Nephron progenitor cell (in vitro differentiated cells): Measurements from ENCODE around the gene TMPRSS4.

Source experiments
- DNase-seq: peaks from one replicate; pipeline ENCODE4 v3.0.0; 2021
- H3K27ac Mint-ChIP-seq: 2 replicates; pipeline ENCODE4 v1.8.0; 2021; ENCODE audit warnings: mild to moderate bottlenecking, moderate library complexity, mixed read lengths
- H3K27me3 Mint-ChIP-seq: 2 replicates; pipeline ENCODE4 v1.8.0; 2021; ENCODE audit warnings: mild to moderate bottlenecking, low read depth, mixed read lengths; ENCODE audit not compliant: poor library complexity
- H3K36me3 Mint-ChIP-seq: 2 replicates; pipeline ENCODE4 v1.8.0; 2021; ENCODE audit warnings: low read depth, mixed read lengths
- H3K4me1 Mint-ChIP-seq: 2 replicates; pipeline ENCODE4 v1.8.0; 2021; ENCODE audit warnings: mixed read lengths
- H3K4me3 Mint-ChIP-seq: 2 replicates; pipeline ENCODE4 v1.8.0; 2021; ENCODE audit warnings: mild to moderate bottlenecking, moderate library complexity, mixed read lengths
- H3K9me3 Mint-ChIP-seq: 2 replicates; pipeline ENCODE4 v1.8.0; 2021; ENCODE audit warnings: mild to moderate bottlenecking, moderate library complexity, mixed read lengths
- TF ChIP-seq, protein P1 (sequence below): fragments of 200-600 bp; sonication (generic); IDR thresholded peaks from 2 replicates; pipeline ENCODE4 v1.5.0; 2021; ENCODE audit warnings: antibody characterized with exemption

Gene TMPRSS4

GRCh38 chr11:118045191-118045590 lies 31.7 kb upstream of the TMPRSS4 start:
- DNase-seq, result no peak
- H3K9me3 Mint-ChIP-seq, result no peaks in the 10 kb centered on the region
- TF ChIP-seq, protein P1, sequence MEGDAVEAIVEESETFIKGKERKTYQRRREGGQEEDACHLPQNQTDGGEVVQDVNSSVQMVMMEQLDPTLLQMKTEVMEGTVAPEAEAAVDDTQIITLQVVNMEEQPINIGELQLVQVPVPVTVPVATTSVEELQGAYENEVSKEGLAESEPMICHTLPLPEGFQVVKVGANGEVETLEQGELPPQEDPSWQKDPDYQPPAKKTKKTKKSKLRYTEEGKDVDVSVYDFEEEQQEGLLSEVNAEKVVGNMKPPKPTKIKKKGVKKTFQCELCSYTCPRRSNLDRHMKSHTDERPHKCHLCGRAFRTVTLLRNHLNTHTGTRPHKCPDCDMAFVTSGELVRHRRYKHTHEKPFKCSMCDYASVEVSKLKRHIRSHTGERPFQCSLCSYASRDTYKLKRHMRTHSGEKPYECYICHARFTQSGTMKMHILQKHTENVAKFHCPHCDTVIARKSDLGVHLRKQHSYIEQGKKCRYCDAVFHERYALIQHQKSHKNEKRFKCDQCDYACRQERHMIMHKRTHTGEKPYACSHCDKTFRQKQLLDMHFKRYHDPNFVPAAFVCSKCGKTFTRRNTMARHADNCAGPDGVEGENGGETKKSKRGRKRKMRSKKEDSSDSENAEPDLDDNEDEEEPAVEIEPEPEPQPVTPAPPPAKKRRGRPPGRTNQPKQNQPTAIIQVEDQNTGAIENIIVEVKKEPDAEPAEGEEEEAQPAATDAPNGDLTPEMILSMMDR, result no peak
- no peak overlapping the region for H3K27ac Mint-ChIP-seq
- H3K36me3 Mint-ChIP-seq, result no peaks in the 10 kb centered on the region
- peaks cover 40% of the 10 kb centered on the region for H3K27me3 Mint-ChIP-seq
- no peak overlapping the region for H3K4me3 Mint-ChIP-seq
- H3K4me1 Mint-ChIP-seq, result no peaks in the 10 kb centered on the region

DNA sequence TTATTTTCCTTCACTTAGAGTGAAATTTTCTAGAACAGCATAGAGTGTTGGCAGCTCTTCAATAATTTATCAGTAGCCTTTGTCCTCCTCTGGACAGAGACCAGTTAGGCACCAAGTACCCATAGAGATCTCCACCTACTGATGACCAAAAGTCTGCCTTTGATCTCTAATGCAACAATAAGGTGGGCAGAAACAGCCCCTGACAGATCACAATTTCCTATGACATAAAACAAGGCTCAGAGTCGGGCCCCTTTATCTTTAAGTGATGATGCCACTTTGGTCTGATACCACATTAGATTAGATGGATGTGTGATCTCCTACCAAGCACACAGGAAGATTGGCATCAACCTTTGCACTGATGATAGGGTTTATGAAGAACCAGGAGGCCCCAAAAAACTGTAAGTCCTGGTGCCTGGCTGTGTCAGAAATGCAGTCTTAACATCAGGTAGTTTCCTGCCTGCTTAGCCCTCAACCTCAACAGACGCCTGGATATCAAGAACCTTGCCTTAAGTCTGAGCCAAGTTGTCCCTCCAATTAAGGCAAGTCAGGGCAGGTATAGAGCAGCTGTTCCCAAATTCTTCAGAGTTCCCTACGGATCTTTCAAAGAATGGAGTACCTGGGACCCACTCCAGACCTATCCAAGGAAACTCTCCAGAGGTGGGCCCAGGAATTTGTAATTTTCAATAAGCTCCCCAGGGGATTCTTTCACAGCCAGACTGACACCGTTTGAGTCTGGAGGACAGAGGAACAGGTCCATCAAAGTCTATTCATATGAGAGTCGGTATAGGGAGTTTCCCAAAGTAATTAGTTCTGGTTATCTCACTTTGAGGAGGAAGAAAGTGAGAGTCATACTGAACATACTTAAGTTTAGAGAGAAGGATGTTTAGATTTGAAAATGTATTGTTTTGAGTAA lies 30.6 kb upstream of the TMPRSS4 start:
- Mint-ChIP-seq H3K4me3 (no peak overlapping the region), H3K27me3 (peaks cover 49% of the 10 kb centered on the region), H3K4me1 (no peaks in the 10 kb centered on the region), H3K9me3 (no peaks in the 10 kb centered on the region), H3K27ac (no peak overlapping the region), H3K36me3 (no peaks in the 10 kb centered on the region)
- no peak for DNase-seq
- TF ChIP-seq, protein P1, result no peak

DNA sequence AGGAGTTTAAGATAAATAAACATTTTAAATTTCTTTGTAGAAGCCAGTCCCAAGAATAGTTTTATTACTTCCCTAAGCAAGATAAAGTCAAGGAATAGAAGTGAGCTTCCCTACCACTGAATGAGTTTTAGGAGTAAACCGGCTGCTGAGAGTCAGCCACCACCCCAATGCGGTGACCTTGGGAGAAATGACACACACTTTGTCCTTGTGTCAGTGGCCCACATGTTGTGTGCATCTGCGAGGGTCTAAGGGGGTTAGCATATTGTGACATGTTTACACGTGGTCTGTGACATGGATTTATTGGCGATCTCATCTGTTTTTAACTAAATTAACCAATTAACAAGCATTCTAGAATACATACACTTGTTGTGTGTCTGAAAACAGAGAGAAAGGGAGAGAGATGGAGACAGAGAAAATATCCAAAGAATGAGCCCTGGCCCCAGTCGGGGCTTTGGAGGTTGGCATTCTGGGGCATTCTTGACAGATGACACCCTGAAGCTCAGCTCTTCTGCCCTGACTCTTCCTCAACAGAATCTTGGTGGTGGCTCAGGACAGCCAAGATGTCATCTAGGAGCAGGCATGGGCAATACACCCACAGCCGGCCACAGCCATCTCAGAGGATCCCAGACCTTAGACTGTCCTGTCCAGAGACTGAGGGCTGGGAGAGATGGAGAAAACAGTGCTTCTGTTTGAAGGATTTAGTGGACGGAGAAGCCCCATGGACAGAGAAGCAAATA lies 29.7 kb upstream of the TMPRSS4 start:
- no peak for DNase-seq
- Mint-ChIP-seq H3K27ac (no peak overlapping the region), H3K4me3 (no peak overlapping the region), H3K27me3 (peaks cover 47% of the 10 kb centered on the region), H3K36me3 (no peaks in the 10 kb centered on the region), H3K9me3 (no peaks in the 10 kb centered on the region), H3K4me1 (no peaks in the 10 kb centered on the region)
- TF ChIP-seq, protein P1, result no peak

DNA sequence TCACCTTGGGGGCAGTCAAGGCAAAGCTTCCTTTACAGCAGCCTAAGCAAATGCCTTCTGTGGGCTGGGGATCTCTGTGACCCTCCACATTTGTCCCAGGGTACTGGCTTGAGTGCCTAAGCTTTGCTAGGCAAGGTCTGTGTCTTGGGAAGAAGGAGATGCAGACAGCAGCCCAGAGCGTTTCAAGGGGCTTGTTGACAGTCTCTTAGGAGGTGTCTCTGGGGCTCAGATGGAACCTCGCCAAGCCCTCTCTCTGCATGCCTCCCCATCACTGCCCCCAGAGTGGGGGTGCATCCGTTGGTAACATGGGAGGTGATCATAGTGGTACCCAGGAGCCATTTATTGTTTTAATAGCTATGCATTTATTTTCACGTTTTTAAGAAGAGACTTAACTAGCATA lies 29.1 kb upstream of the TMPRSS4 start:
- H3K27me3 Mint-ChIP-seq, result peaks cover 50% of the 10 kb centered on the region
- no peaks in the 10 kb centered on the region for H3K9me3 Mint-ChIP-seq
- DNase-seq, result no peak
- H3K4me3 Mint-ChIP-seq, result no peak overlapping the region
- no peaks in the 10 kb centered on the region for H3K36me3 Mint-ChIP-seq
- H3K4me1 Mint-ChIP-seq, result peaks cover 5% of the 10 kb centered on the region
- H3K27ac Mint-ChIP-seq, result no peak overlapping the region
- TF ChIP-seq, protein P1, result no peak

DNA sequence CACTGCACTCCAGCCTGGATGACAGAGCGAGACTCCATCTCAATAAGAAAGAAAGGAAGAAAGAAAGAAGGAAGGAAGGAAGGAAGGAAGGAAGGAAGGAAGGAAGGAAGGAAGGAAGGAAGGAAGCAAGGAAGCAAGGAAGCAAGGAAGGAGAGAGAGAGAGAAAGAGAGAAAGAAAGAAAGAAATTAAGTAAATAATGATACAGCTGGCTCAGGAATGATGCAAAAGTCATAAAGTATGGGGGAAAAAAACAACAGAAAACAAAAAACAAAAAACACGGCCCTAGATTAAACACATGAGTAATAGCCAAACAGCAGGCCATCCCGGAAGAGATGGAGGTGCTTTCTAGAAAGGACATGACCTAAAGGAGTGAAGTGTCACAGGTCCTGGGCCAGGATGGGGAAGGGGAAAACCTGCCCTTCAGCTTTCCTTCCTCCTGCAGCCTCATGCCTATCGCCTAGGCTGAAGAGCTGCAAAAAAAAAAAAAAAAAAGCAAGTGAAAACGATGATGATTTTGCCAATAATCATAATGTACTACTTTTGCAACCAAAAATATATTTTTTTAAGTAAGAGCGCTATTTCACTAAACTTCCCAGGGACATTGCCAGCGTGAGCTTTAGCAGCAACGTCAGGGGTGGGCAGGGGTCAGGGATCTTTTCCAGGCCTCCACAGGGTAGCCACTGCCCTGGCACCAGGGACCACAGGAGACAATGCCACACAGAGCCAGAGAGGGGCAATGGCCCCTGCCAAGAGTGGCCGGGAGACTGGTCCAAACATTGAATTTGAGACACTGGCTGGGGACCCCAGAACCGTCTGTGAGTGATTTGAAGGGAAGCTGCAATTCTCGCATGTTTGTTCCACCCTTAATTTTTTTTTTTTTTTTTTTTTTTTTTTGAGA lies 28.2 kb upstream of the TMPRSS4 start:
- H3K9me3 Mint-ChIP-seq, result no peaks in the 10 kb centered on the region
- TF ChIP-seq, protein P1, result no peak
- no peak overlapping the region for H3K4me3 Mint-ChIP-seq
- no peak for DNase-seq
- H3K27ac Mint-ChIP-seq, result no peak overlapping the region
- no peaks in the 10 kb centered on the region for H3K36me3 Mint-ChIP-seq
- H3K4me1 Mint-ChIP-seq, result peaks cover 9% of the 10 kb centered on the region
- H3K27me3 Mint-ChIP-seq, result peaks cover 50% of the 10 kb centered on the region
